ENCODE data around the gene C2orf76. TPM values are rescaled to one million over a fixed set of nuclear protein-coding genes. Genes with fewer than 3 reads are reported as not detected.

C2orf76 gene
- total RNA-seq, 1 experiment from 2014 or later, result 5.7 TPM

- Histone ChIP-seq H3K27me3 (ENCODE audit: insufficient read depth, low read length) (no peaks in the 10 kb centered on the region), H2BK15ac (ENCODE audit: low read depth, low read length) (no peak overlapping the region), H3K79me1 (ENCODE audit: insufficient read depth, low read depth, low read length, poor library complexity, severe bottlenecking) (no peaks in the 10 kb centered on the region), H2BK5ac (ENCODE audit: insufficient read length, low read length) (no peak overlapping the region), H3K4me1 (ENCODE audit: insufficient read depth, low read length) (no peaks in the 10 kb centered on the region), H2AFZ (ENCODE audit: low read length) (no peak overlapping the region), H3K9me3 (ENCODE audit: control insufficient read depth, low read depth, low read length) (no peaks in the 10 kb centered on the region), H3K4me2 (ENCODE audit: insufficient read depth, insufficient read length, low read length) (no peak overlapping the region), H3K9ac (ENCODE audit: extremely low read depth, insufficient read length, low read length) (no peak overlapping the region), H4K91ac (ENCODE audit: insufficient read length, low read depth, low read length) (no peak overlapping the region), H2BK120ac (ENCODE audit: low read depth, low read length, poor library complexity, severe bottlenecking) (no peak overlapping the region), H3K27ac (ENCODE audit: insufficient read length, low read depth, low read length) (no peak overlapping the region), H3K79me2 (ENCODE audit: insufficient read depth, low read length) (no peaks in the 10 kb centered on the region), H2AK5ac (ENCODE audit: insufficient read length, low read length) (no peak overlapping the region), H3K18ac (ENCODE audit: insufficient read length, low read depth, low read length) (no peak overlapping the region), H4K8ac (replicated peaks; ENCODE audit: insufficient read length, low read depth, low read length) (no peak overlapping the region), H3T11ph (ENCODE audit: low read length) (no peak overlapping the region), H2BK20ac (ENCODE audit: low read depth, low read length, poor library complexity, severe bottlenecking) (no peak overlapping the region), H4K5ac (ENCODE audit: insufficient read length, low read depth, low read length) (no peak overlapping the region), H4K20me1 (ENCODE audit: control insufficient read depth, insufficient read depth, insufficient read length) (no peaks in the 10 kb centered on the region), H3K23ac (ENCODE audit: insufficient read length, low read depth, low read length) (no peak overlapping the region), H3K56ac (ENCODE audit: insufficient read length, low read depth, low read length) (no peak overlapping the region), H3K23me2 (ENCODE audit: insufficient read length, low read depth, low read length, poor library complexity, severe bottlenecking) (no peaks in the 10 kb centered on the region), H3K14ac (ENCODE audit: insufficient read depth, low read length) (no peak overlapping the region), H2BK12ac (ENCODE audit: insufficient read length, low read depth, low read length) (no peak overlapping the region), H3K4ac (ENCODE audit: low read depth, low read length) (no peak overlapping the region)
- Mint-ChIP-seq H3K27me3 (ENCODE audit: low read depth) (no peaks in the 10 kb centered on the region), H3K27ac (no peak overlapping the region), H3K9me3 (no peaks in the 10 kb centered on the region), H3K36me3 (ENCODE audit: insufficient read depth in 1 of 3, low read depth in 3 of 3) (no peaks in the 10 kb centered on the region), H3K4me3 (no peak overlapping the region), H3K4me1 (no peaks in the 10 kb centered on the region)
- TF ChIP-seq, protein P1, sequence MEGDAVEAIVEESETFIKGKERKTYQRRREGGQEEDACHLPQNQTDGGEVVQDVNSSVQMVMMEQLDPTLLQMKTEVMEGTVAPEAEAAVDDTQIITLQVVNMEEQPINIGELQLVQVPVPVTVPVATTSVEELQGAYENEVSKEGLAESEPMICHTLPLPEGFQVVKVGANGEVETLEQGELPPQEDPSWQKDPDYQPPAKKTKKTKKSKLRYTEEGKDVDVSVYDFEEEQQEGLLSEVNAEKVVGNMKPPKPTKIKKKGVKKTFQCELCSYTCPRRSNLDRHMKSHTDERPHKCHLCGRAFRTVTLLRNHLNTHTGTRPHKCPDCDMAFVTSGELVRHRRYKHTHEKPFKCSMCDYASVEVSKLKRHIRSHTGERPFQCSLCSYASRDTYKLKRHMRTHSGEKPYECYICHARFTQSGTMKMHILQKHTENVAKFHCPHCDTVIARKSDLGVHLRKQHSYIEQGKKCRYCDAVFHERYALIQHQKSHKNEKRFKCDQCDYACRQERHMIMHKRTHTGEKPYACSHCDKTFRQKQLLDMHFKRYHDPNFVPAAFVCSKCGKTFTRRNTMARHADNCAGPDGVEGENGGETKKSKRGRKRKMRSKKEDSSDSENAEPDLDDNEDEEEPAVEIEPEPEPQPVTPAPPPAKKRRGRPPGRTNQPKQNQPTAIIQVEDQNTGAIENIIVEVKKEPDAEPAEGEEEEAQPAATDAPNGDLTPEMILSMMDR (conservative IDR thresholded peaks at IDR 0.05), result no peak
- no peak for DNase-seq
- WGBS (ENCODE audit: extremely low coverage, insufficient read length, low lambda C conversion rate), result no CpG with 5 or more reads among the region's 2 CpGs
These were observed 28.4 kb downstream of the C2orf76 start for GRCh38 chr2:119338272-119338671.

Measured in H9 (cell line).